Loucy (cell line): ENCODE data around the gene SDC3.
A peak's percentile ranks its signal among the peaks of the same experiment; 100 is the strongest.

ENCODE experiments used
- H2AFZ ChIP-seq: fragments of 200-600 bp; sonication (generic); 2 replicates; pipeline ENCODE4 v1.6.0; 2016; ENCODE audit warnings: antibody characterized with exemption, mild to moderate bottlenecking, low read length, moderate library complexity
- H3F3A ChIP-seq: fragments of 200-600 bp; 2 replicates; pipeline ENCODE4 v1.6.0; 2016; ENCODE audit warnings: antibody characterized with exemption, low read depth, mild to moderate bottlenecking
- H3K27me3 ChIP-seq: fragments of 200-600 bp; sonication (generic); 2 replicates; pipeline ENCODE4 v1.6.1; 2014; ENCODE audit warnings: low read length, mild to moderate bottlenecking; ENCODE audit not compliant: insufficient read depth, poor library complexity, severe bottlenecking
- H3K36me3 ChIP-seq: fragments of 200-600 bp; sonication (generic); 2 replicates; pipeline ENCODE4 v1.6.1; 2016; ENCODE audit warnings: low read length; ENCODE audit not compliant: insufficient read depth
- H3K4me1 ChIP-seq: fragments of 200-600 bp; sonication (generic); 2 replicates; pipeline ENCODE4 v1.5.1; 2014; ENCODE audit warnings: low read length, mild to moderate bottlenecking; ENCODE audit not compliant: insufficient read depth, poor library complexity, severe bottlenecking
- H3K4me2 ChIP-seq: fragments of 200-600 bp; sonication (generic); 2 replicates; pipeline ENCODE4 v1.6.0; 2014; ENCODE audit warnings: antibody characterized with exemption, low read length, low read depth, mild to moderate bottlenecking; ENCODE audit not compliant: poor library complexity, severe bottlenecking
- H3K4me3 ChIP-seq: fragments of 200-600 bp; sonication (generic); 2 replicates; pipeline ENCODE4 v1.5.1; 2014; ENCODE audit warnings: low read length, mild to moderate bottlenecking, mixed read lengths; ENCODE audit not compliant: poor library complexity, severe bottlenecking
- H3K79me2 ChIP-seq: fragments of 200-600 bp; sonication (generic); 2 replicates; pipeline ENCODE4 v1.6.1; 2014; ENCODE audit warnings: low read length; ENCODE audit not compliant: insufficient read depth
- H3K9ac ChIP-seq: fragments of 200-600 bp; sonication (generic); 2 replicates; pipeline ENCODE4 v1.6.0; 2014; ENCODE audit warnings: mild to moderate bottlenecking, low read depth, low read length, moderate library complexity; ENCODE audit not compliant: poor library complexity, severe bottlenecking
- H3K9me2 ChIP-seq: fragments of 200-600 bp; sonication (generic); replicated peaks from 2 replicates; pipeline ENCODE4 v1.6.1; 2016; ENCODE audit warnings: low read depth, low read length, mixed read lengths
- H3K9me3 ChIP-seq: fragments of 200-600 bp; sonication (generic); 2 replicates; pipeline ENCODE4 v1.6.1; 2014; ENCODE audit warnings: mild to moderate bottlenecking, antibody characterized with exemption, low read length, low read depth; ENCODE audit not compliant: insufficient read depth
- H4K20me1 ChIP-seq: fragments of 200-600 bp; sonication (generic); 2 replicates; pipeline ENCODE4 v1.6.0; 2014; ENCODE audit warnings: antibody characterized with exemption, low read length, mild to moderate bottlenecking; ENCODE audit not compliant: insufficient read depth, poor library complexity, severe bottlenecking
- EZH2phosphoT487 ChIP-seq: fragments of 200-600 bp; IDR thresholded peaks from 2 replicates; pipeline ENCODE4 v1.6.1; 2018; ENCODE audit warnings: antibody characterized with exemption, mild to moderate bottlenecking, moderate library complexity, borderline replicate concordance
- TF ChIP-seq, protein P1 (sequence below): fragments of 200-600 bp; sonication (generic); conservative IDR thresholded peaks from 2 replicates; pipeline ENCODE4 v1.5.1; 2014; ENCODE audit warnings: mild to moderate bottlenecking, antibody characterized with exemption, low read length

The SDC3 gene

GRCh38 chr1:30911059-30911954 is 2.7 kb upstream of the SDC3 start:
- Histone ChIP-seq H3K9me2 (no peaks in the 10 kb centered on the region), H3K9me3 (no peaks in the 10 kb centered on the region), H3K4me2 (no peak overlapping the region), H3F3A (no peaks in the 10 kb centered on the region), H3K4me3 (no peak overlapping the region), H2AFZ (no peak overlapping the region), H4K20me1 (no peaks in the 10 kb centered on the region), H3K4me1 (peaks cover 11% of the 10 kb centered on the region), H3K9ac (no peak overlapping the region), H3K36me3 (no peaks in the 10 kb centered on the region), H3K27me3 (peaks cover 21% of the 10 kb centered on the region), H3K79me2 (no peaks in the 10 kb centered on the region)
- TF ChIP-seq EZH2phosphoT487 = no peak
- TF ChIP-seq, protein P1, sequence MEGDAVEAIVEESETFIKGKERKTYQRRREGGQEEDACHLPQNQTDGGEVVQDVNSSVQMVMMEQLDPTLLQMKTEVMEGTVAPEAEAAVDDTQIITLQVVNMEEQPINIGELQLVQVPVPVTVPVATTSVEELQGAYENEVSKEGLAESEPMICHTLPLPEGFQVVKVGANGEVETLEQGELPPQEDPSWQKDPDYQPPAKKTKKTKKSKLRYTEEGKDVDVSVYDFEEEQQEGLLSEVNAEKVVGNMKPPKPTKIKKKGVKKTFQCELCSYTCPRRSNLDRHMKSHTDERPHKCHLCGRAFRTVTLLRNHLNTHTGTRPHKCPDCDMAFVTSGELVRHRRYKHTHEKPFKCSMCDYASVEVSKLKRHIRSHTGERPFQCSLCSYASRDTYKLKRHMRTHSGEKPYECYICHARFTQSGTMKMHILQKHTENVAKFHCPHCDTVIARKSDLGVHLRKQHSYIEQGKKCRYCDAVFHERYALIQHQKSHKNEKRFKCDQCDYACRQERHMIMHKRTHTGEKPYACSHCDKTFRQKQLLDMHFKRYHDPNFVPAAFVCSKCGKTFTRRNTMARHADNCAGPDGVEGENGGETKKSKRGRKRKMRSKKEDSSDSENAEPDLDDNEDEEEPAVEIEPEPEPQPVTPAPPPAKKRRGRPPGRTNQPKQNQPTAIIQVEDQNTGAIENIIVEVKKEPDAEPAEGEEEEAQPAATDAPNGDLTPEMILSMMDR = peak; percentile 86

DNA sequence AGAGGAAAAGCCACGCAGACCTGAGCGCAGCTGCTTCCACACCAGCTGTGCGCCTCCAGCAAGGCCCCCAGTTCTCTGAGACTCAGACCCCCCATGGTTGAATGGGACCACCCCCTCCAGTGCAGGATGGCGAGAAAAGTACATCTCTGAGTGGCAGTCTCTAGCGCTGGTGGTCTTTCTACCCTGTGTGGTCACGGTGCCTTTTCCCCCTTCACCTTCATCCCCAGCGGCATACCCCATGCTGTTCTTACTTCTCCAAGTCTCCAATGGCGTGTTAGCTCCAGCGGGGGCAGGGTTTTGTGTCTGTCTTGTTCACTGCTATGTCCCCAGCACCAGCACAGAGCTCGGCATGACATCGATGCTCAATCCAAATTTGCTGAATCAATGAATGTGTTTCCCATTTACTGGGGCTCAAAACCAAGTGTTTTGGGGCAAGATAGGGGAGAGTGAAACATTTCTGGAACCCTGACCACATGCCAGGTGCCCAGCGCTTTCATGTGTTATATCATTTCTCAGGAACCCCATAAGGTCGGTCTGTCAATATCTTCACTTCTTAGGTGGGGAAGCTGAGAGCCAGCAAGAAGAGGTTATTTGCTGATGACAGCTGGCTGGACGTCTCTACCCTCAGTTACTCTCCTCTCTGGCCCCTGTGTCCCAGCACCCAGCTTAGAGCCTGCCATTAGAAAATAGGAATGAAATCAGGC is 959 bp upstream of the SDC3 start:
- no peaks in the 10 kb centered on the region for H3K36me3 ChIP-seq
- H3K9me2 ChIP-seq = no peaks in the 10 kb centered on the region
- H3K4me2 ChIP-seq = no peak overlapping the region
- no peaks in the 10 kb centered on the region for H4K20me1 ChIP-seq
- H3K79me2 ChIP-seq = no peaks in the 10 kb centered on the region
- no peak for TF ChIP-seq EZH2phosphoT487
- TF ChIP-seq, protein P1 = no peak
- H3K9me3 ChIP-seq = no peaks in the 10 kb centered on the region
- H2AFZ ChIP-seq = no peak overlapping the region
- H3F3A ChIP-seq = no peaks in the 10 kb centered on the region
- peaks cover 11% of the 10 kb centered on the region for H3K4me1 ChIP-seq
- H3K27me3 ChIP-seq = peaks cover 21% of the 10 kb centered on the region
- no peak overlapping the region for H3K9ac ChIP-seq
- H3K4me3 ChIP-seq = no peak overlapping the region

GRCh38 chr1:30908316-30908695 is 252 bp downstream of the SDC3 start:
- Histone ChIP-seq H3K4me1 (peaks cover 9% of the 10 kb centered on the region), H3K9me3 (no peaks in the 10 kb centered on the region), H3K79me2 (no peaks in the 10 kb centered on the region), H3K36me3 (no peaks in the 10 kb centered on the region), H3F3A (no peaks in the 10 kb centered on the region), H3K27me3 (peaks cover 21% of the 10 kb centered on the region), H3K4me3 (no peak overlapping the region), H3K4me2 (no peak overlapping the region), H3K9ac (no peak overlapping the region), H2AFZ (no peak overlapping the region), H4K20me1 (no peaks in the 10 kb centered on the region), H3K9me2 (no peaks in the 10 kb centered on the region)
- TF ChIP-seq, protein P1 = no peak
- no peak for TF ChIP-seq EZH2phosphoT487
